HS-5 (cell line): ENCODE measurements around the gene EXPH5.

Experiments used
- DNase-seq: peaks from one replicate; pipeline ENCODE4 v3.0.0-alpha.2; 2012; ENCODE audit warnings: low read depth

The EXPH5 gene

GRCh38 chr11:108511851-108512474 is 81.6 kb downstream of the EXPH5 start:
- no peak for DNase-seq

- DNase-seq: no peak
These were observed 84.6 kb downstream of the EXPH5 start for GRCh38 chr11:108508653-108509593.

GRCh38 chr11:108501396-108501795 is 92.2 kb downstream of the EXPH5 start:
- no peak for DNase-seq

GRCh38 chr11:108500721-108501120 is 92.8 kb downstream of the EXPH5 start:
- no peak for DNase-seq

GRCh38 chr11:108500169-108500568 is 93.4 kb downstream of the EXPH5 start:
- no peak for DNase-seq

- no peak for DNase-seq
These were observed 94.7 kb downstream of the EXPH5 start for GRCh38 chr11:108498816-108499408.

GRCh38 chr11:108498046-108498815 is 95.3 kb downstream of the EXPH5 start, which contains the start of gene POGLUT3:
Gene POGLUT3 (minus strand): TSS chr11:108498384. CDS start chr11:108498366, 18 bp downstream.
- DNase-seq: no peak

GRCh38 chr11:108497317-108498045 is 96.1 kb downstream of the EXPH5 start:
- DNase-seq: peak; percentile 96

- no peak for DNase-seq
These were observed 96.8 kb downstream of the EXPH5 start for GRCh38 chr11:108496643-108497256.

DNA sequence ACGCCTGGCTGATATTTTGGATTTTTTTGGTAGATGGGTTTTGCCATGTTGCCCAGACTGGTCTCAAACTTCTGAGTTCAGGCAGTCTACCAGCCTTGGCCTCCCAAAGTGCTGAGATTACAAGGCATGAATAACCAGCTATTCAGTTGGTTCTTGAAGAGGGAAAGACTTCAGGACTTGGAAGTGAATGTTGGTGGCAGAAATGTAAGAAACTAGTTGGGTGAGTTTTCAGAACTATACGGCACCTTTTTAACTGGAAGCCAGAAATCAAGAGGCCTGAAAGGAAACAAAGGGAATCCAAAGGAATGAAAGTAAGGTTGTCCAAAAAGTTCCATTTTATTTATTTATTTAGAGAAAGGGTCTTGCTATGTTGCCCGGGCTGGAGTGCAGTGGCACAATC is 98.2 kb downstream of the EXPH5 start:
- no peak for DNase-seq

- no peak for DNase-seq
These were observed 99.4 kb downstream of the EXPH5 start for GRCh38 chr11:108494182-108494581.

DNA sequence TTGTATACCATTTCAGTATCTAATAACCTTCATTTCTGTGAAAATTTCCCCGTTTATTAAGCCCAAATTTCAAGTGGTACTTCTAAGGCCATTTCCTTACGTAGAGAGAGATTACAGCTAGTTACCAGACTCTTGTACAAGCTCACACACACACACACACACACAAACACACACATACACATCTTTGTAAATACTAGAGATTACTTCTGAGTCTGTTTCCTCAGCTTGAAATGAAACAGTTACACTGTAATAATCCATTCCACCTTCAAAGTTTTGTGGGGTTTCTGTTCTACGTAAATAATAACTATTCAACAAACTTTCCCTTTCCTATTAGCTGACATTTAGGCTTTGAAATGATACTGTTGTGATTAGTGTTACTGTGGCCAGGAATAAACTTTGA is 101.6 kb downstream of the EXPH5 start:
- no peak for DNase-seq

DNA sequence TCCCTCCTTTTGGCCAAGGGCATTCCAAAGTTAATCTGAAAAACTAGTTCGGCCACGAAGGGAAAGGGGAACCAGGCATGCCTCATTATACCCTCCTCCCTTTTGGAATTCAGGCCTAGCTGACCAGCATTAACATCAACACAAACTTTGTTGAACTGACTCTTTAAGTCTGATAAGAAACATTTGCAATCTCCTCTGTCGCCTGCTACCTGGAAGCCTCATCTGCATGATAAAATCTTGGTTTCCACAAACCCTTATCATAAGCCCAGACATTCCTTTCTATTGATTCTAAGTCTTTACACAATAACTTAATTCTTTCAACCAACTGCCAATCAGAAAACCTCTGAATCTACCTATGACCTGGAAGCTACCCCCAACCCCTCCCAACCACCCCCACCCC is 106.7 kb downstream of the EXPH5 start:
- no peak for DNase-seq

DNA sequence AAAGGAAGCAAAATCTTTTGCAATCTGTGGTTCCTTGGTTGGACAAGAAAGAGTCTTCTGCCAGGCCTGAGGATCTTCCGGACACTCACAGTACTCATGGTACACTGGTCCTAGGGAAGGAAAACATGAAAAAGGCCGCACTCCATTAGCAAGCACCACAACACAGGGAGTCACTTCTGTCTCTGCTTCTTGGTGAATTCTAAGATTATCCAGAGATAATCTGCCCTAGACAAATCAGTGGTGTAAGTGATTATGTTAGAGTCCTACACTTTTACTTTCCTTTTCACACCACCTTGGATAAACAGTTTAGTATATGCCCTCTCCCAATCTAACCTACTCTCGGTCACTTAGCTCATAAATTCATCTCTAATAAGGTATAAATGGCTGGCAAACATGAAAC is 107.2 kb downstream of the EXPH5 start:
- no peak for DNase-seq

GRCh38 chr11:108483163-108483562 is 110.4 kb downstream of the EXPH5 start:
- DNase-seq: no peak

- no peak for DNase-seq
These were observed 118.7 kb downstream of the EXPH5 start for GRCh38 chr11:108474664-108475463.

DNA sequence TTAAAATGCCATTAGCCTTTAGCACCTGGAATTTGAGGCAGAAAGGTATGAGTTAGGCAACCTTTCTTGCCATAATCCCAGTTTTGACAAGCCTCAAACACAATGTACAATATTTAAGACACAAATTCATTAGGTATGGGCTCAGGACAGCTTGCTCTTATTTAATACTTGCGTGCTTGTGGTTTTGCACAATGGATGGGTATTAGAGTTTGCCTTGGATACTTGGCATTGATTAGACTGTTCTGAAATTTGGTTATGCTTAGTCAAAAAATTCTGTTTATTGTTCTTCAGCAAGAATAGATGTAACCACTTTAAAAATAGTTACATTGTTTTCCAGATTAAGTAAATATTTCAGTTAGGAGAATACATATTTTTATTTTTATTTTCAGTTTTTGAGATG is 120.9 kb downstream of the EXPH5 start:
- no peak for DNase-seq

GRCh38 chr11:108468478-108468864 is 125.1 kb downstream of the EXPH5 start:
- no peak for DNase-seq

- peak; percentile 61 for DNase-seq
These were observed 126.3 kb downstream of the EXPH5 start, which contains the start of gene C11orf65 for GRCh38 chr11:108467091-108467823. Gene C11orf65 (minus strand): TSS chr11:108467529. CDS start chr11:108461559, 5,970 bp downstream.
